Uterus (tissue), 4 donors: ENCODE data around the gene PRM2. TPM values are rescaled to one million over a fixed set of nuclear protein-coding genes. Genes with fewer than 3 reads are reported as not detected.
A peak's percentile ranks its signal among the peaks of the same experiment; 100 is the strongest.

ENCODE experiments used
- DNase-seq, 2 donors: peaks; one replicate each; pipeline ENCODE4 v3.0.0-alpha.2; 2019 to 2020
- H3K27ac ChIP-seq, 2 donors: fragments of 200-600 bp; sonication (generic); 1 replicate in 1 of 2; 2 replicates in 1 of 2; pipeline ENCODE4 v1.5.1; 2016 to 2018
- H3K27me3 ChIP-seq, 2 donors: fragments of 200-600 bp; sonication (generic); one replicate each; pipeline ENCODE4 v1.5.1; 2018 to 2019; ENCODE audit warnings: control low read depth in 1 of 2
- H3K36me3 ChIP-seq, 2 donors: fragments of 200-600 bp; sonication (generic); one replicate each; pipeline ENCODE4 v1.5.1; 2019; ENCODE audit warnings: control low read depth in 1 of 2
- H3K4me1 ChIP-seq, 2 donors: fragments of 200-600 bp; sonication (generic); one replicate each; pipeline ENCODE4 v1.5.1; 2018 to 2019; ENCODE audit warnings: control low read depth in 1 of 2
- H3K4me3 ChIP-seq, 2 donors: fragments of 200-600 bp; sonication (generic); 1 replicate in 1 of 2; 2 replicates in 1 of 2; pipeline ENCODE4 v1.5.1; 2018 to 2019; ENCODE audit warnings: mild to moderate bottlenecking in 1 of 2
- H3K9me3 ChIP-seq, 2 donors: fragments of 200-600 bp; sonication (generic); one replicate each; pipeline ENCODE4 v1.5.1; 2019; ENCODE audit warnings: control low read depth in 1 of 2
- POLR2A ChIP-seq, 2 donors: fragments of 450-650 bp; IDR thresholded peaks; one replicate each; pipeline ENCODE4 v1.6.1; 2016; ENCODE audit warnings: antibody characterized with exemption in 2 of 2, mild to moderate bottlenecking in 1 of 2, moderate library complexity in 1 of 2
- intact Hi-C: fragments of 100-400 bp; cut with DNase I; formaldehyde crosslinking; loops from one replicate; pipeline ENCODE4 v1.15.1; 2023; ENCODE audit warnings: low total_unique reads
- total RNA-seq, 4 donors: library from RNA; depleted of rRNA in 3 of 4; stranded (reverse); fragments of >200 nt in 3 of 4; gene quantifications; one replicate each; pipeline versions ENCODE4 v1.1.0 to v1.2.4, GENCODE V29; 2014 to 2023
- TF ChIP-seq, protein P1 (sequence below), 4 experiments: fragments of 200-600 bp in 2 of 4; fragments of 450-650 bp in 2 of 4; sonication (generic) in 2 of 4; IDR thresholded peaks; one replicate each; pipeline ENCODE4 v1.5.1; 2016 to 2019; ENCODE audit warnings: antibody characterized with exemption in 4 of 4, mild to moderate bottlenecking in 2 of 4, moderate library complexity in 1 of 4
- donor health status: DM: yes; HTN: yes; CAD: no.

Gene PRM2
- total RNA-seq, 4 donors from 2014 or later: not detected

DNA sequence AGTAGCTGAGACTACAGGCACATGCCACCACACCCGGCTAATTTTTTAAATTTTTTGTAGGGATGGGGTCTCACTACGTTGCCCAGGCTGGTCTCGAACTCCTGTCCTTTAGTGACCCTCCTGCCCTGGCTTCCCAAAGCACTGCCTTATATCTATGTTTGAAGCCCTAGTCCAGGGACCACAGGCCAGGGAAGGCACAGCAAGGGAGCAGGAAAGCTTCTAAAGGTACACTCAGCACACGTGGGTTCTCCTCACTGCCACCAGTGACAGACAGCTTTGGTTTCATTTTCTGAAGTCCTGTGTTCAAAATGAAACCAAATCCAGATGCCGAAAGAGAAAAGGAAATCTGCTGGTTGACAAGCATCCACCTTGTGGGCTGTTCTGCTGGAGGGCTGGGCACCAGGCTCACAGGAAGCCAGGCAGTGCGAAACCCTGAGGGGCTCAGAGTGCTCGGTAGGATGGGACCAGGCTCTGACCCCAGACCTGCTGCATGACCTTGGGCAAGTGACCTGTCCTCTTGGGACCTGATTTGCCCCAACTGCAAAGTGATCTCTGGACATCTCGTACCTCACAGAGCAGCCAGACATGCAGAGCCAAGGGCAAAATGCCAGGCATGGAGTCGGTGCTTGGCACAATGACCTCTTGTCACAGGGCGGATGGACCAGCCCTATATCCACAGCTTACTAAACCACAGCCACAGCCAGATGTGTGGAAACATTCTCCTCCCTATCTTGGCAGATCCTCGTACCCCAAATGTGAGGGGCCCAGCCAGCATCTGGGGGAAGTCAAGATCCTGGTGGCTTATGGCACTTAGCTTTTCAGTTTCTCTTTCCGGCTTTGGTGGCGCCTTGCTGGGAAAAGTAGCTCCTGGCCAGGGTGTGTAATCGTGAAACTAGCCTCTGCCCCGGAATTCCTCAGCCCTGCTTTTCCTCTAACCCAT is 17.5 kb downstream of the PRM2 start:
- peak; percentile 40 to 42 for DNase-seq
- intact Hi-C loops: loop anchor here (2.0 to 5.0 kb wide), 2 partner anchors 98 to 294 kb away; no protein-coding TSS in a partner anchor
- peak overlapping the region in 1 of 2 donors; percentile 52 for H3K27ac ChIP-seq

DNA sequence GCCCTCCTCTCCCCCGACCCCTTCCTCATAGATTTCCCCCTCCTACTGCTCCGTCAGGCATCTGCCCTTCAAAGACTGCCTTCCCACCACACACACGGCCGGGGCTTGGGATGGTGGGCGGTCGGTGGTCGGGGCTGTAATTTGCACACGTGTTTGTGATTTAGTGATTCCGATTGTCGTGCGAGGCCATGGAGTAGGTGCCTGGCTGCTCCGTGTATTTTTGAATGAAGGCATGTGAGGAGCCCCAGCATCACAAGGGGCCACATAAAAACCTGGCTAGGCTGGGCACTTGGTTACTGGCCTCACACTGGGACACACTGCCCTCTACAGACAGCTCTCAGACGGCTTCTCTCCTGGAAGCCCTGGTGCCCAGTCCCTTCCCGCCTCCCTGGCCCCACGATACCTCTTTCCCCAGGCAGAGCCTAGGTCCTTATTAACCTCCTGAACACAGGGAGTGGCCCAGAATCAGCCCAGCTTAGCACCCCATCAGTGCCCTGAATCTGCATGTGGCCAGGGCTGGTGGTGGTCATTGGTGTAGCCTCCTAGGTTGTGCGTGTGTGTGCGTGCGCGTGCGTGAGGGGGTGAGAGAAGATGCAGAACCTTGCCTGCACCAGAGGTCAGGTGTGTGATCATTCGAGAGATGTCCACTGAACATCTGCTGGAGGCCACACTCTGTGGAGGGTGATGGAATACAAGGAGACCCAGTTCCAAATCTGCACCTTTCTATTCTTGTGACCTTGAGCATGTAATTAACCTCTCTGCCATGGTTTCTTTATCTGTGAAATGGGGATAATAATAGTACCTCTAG is 18.9 kb downstream of the PRM2 start:
- DNase-seq: peak; percentile 79 to 84
- H3K36me3 ChIP-seq: no peaks in the 10 kb centered on the region
- peaks cover 0 to 6% of the 10 kb centered on the region in 2 donors for H3K4me1 ChIP-seq
- TF ChIP-seq, protein P1, sequence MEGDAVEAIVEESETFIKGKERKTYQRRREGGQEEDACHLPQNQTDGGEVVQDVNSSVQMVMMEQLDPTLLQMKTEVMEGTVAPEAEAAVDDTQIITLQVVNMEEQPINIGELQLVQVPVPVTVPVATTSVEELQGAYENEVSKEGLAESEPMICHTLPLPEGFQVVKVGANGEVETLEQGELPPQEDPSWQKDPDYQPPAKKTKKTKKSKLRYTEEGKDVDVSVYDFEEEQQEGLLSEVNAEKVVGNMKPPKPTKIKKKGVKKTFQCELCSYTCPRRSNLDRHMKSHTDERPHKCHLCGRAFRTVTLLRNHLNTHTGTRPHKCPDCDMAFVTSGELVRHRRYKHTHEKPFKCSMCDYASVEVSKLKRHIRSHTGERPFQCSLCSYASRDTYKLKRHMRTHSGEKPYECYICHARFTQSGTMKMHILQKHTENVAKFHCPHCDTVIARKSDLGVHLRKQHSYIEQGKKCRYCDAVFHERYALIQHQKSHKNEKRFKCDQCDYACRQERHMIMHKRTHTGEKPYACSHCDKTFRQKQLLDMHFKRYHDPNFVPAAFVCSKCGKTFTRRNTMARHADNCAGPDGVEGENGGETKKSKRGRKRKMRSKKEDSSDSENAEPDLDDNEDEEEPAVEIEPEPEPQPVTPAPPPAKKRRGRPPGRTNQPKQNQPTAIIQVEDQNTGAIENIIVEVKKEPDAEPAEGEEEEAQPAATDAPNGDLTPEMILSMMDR (IDR thresholded peaks at IDR 0.05): peak; percentile 62 to 86 (median 78)
- no peak for TF ChIP-seq POLR2A (IDR thresholded peaks at IDR 0.05)
- no peaks in the 10 kb centered on the region for H3K9me3 ChIP-seq
- H3K4me3 ChIP-seq: peak overlapping the region; percentile 83 to 87
- intact Hi-C loops: loop anchor here (5.0 kb wide), 1 partner anchor 100 kb away; no protein-coding TSS in a partner anchor
- no peaks in the 10 kb centered on the region for H3K27me3 ChIP-seq
- H3K27ac ChIP-seq: peak overlapping the region; percentile 93 to 98

More for the DNA sequence above, 17.5 kb downstream of the PRM2 start:
- H3K27me3 ChIP-seq: no peaks in the 10 kb centered on the region
- H3K36me3 ChIP-seq: no peaks in the 10 kb centered on the region
- peaks cover 0 to 6% of the 10 kb centered on the region in 2 donors for H3K4me1 ChIP-seq
- no peaks in the 10 kb centered on the region for H3K9me3 ChIP-seq
- TF ChIP-seq POLR2A (IDR thresholded peaks at IDR 0.05): no peak
- TF ChIP-seq, protein P1 (IDR thresholded peaks at IDR 0.05): no peak
- no peak overlapping the region for H3K4me3 ChIP-seq

DNA sequence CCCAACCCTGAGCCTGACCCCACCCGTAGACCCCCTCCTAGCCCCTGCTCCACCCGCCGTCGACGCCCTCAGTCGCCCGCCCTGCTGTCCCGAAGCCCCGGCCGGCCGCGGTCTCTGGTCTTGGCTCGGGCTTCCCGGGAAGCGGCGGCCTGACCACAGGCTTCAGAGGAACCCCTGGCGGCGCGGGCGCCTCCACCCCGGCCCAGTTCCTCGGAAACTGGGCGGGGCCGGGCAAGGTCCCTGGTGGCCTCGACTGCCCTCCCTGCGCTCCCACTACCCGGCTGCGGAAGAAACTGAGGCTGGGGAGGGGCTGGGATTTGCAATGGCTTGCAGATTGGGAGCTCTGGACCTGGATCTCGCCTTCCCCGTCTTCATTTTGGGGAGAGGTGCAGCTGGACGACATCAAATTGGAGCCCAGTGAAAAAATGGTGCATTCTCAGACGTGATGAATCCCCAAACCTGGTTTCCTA is 19.6 kb downstream of the PRM2 start:
- DNase-seq: peak in 1 of 2 donors; percentile 68
- no peak for TF ChIP-seq POLR2A (IDR thresholded peaks at IDR 0.05)
- TF ChIP-seq, protein P1 (IDR thresholded peaks at IDR 0.05): no peak
- H3K4me1 ChIP-seq: peaks cover 0 to 6% of the 10 kb centered on the region in 2 donors
- peak overlapping the region; percentile 93 to 98 for H3K27ac ChIP-seq
- H3K9me3 ChIP-seq: no peaks in the 10 kb centered on the region
- no peaks in the 10 kb centered on the region for H3K27me3 ChIP-seq
- intact Hi-C loops: loop anchor here (5.0 kb wide), 1 partner anchor 101 kb away; no protein-coding TSS in a partner anchor
- H3K36me3 ChIP-seq: no peaks in the 10 kb centered on the region
- peak overlapping the region; percentile 83 to 87 for H3K4me3 ChIP-seq

DNA sequence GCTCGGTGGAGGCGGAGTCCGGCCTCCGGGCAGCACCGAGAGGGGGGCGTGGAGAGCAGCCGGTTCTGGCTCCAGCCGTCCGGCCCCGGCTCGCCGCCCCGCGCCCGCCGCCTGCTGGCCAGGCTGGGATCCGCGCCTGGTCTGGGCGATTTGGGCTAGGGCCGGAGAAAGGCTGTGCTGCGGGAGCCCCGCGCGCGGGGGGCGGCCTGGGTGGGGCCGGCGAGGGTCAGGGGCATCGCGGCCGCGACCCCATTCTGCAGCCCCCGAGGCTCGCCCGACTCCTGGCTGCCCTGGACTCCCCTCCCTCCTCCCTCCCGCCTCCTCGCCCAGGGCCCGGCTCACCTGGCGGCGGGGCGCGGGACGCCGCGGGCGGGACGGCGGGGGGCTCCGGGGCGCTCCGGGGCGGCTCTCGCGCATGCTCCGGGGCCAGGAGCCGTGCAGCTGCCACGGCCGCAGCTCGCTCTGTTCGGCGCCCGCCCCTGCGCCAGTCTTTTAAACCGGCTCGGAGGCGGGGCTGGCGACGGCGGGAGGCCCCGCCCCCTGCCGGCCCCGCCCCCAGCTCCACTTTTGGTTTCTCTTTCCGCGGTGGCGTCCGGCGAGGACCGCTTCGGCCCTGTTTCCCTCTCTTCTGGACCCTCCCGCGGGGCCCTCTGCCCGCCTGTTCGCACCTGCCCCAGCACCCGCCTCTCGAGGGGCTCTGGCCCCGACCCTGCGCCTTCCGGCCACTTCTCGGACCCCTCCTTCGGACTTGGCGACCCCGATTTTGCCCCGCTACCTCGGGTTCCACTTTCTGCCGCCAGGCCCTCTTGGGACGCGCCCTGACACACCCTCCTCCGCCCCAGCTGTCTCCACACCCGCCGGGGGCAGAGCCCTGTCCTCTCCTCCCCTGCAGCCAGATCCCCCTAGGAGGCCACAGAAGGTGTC is 20.3 kb downstream of the PRM2 start, which contains the start of gene SOCS1:
Gene SOCS1 (minus strand): TSS at position 468 of the 924 bp plus-strand sequence. CDS start 726 bp downstream, outside the sequence.
- TF ChIP-seq, protein P1 (IDR thresholded peaks at IDR 0.05): peak; percentile 63 to 99 (median 94)
- peak; percentile 95 to 99 for TF ChIP-seq POLR2A (IDR thresholded peaks at IDR 0.05)
- Histone ChIP-seq H3K4me1 (peaks cover 0 to 6% of the 10 kb centered on the region in 2 donors), H3K27ac (peak within 1 kb of the TSS; percentile 93 to 98), H3K9me3 (no peaks in the 10 kb centered on the region), H3K27me3 (no peaks in the 10 kb centered on the region), H3K4me3 (peak within 1 kb of the TSS; percentile 83 to 87), H3K36me3 (no peaks in the 10 kb centered on the region)
- DNase-seq: peak; percentile 85 to 91
- intact Hi-C loops: loop anchor here (5.0 kb wide), 1 partner anchor 101 kb away; no protein-coding TSS in a partner anchor
